ENCODE measurements around the gene STEAP1B. TPM values are rescaled to one million over a fixed set of nuclear protein-coding genes. Genes with fewer than 3 reads are reported as not detected.

Gene STEAP1B
- total RNA-seq, 2 experiments from 2014 or later, result not detected

DNA sequence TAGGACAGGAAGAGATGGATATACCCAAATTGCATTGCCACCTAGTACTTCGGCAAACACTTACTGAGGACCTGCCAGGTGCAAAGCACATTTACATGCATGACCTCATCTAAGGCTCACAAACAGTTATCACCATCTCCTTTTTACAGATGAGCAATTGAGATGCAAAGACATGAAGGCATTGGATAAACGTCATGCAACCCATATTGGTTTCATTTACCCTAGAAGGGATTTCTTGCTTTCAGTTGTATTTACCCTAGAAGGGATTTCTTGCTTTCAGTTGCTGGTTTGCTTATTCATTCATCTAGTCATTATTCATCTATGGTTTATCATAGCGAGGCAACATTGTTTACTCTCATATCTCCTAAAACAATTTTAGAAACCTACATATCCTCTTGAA, 52.2 kb downstream of the STEAP1B start:
- intact Hi-C loops (cut with micrococcal nuclease), result no loop called here
- DNase-seq (no peak), ATAC-seq (peak; percentile 79)
- Mint-ChIP-seq H3K36me3 (ENCODE audit: low read depth) (no peaks in the 10 kb centered on the region), H3K9me3 (no peaks in the 10 kb centered on the region), H3K27me3 (peaks cover 25% of the 10 kb centered on the region), H3K27ac (no peak overlapping the region), H3K4me3 (no peak overlapping the region), H3K4me1 (ENCODE audit: low read depth) (peaks cover 18% of the 10 kb centered on the region)
- CTCF ChIA-PET, result no interaction called here
- TF ChIP-seq, protein P1, sequence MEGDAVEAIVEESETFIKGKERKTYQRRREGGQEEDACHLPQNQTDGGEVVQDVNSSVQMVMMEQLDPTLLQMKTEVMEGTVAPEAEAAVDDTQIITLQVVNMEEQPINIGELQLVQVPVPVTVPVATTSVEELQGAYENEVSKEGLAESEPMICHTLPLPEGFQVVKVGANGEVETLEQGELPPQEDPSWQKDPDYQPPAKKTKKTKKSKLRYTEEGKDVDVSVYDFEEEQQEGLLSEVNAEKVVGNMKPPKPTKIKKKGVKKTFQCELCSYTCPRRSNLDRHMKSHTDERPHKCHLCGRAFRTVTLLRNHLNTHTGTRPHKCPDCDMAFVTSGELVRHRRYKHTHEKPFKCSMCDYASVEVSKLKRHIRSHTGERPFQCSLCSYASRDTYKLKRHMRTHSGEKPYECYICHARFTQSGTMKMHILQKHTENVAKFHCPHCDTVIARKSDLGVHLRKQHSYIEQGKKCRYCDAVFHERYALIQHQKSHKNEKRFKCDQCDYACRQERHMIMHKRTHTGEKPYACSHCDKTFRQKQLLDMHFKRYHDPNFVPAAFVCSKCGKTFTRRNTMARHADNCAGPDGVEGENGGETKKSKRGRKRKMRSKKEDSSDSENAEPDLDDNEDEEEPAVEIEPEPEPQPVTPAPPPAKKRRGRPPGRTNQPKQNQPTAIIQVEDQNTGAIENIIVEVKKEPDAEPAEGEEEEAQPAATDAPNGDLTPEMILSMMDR (IDR thresholded peaks at IDR 0.05), result no peak
- POLR2A ChIA-PET, result no interaction called here

DNA sequence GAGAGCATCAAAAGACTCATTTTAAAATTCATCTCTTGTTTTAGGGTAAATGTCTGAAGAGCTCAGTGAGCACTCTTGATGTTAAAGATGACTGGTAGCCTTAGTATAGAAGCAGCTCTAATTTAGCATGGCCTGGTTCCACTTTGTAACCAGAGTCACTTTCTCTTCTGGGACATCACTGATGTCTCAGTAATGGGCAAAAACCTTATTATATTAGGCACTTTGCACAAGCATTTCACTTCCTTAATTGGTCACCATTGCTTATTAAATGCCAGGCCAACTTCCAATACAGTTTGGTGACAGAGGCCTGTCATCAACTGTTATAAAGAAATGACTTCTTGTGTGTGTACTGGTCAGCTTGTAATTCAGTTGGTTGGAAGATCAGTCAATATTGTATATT, 53.0 kb downstream of the STEAP1B start:
- Mint-ChIP-seq H3K9me3 (no peaks in the 10 kb centered on the region), H3K36me3 (ENCODE audit: low read depth) (no peaks in the 10 kb centered on the region), H3K27ac (no peak overlapping the region), H3K27me3 (peaks cover 18% of the 10 kb centered on the region), H3K4me1 (ENCODE audit: low read depth) (peaks cover 18% of the 10 kb centered on the region), H3K4me3 (no peak overlapping the region)
- DNase-seq (no peak), ATAC-seq (no peak)
- TF ChIP-seq, protein P1 (IDR thresholded peaks at IDR 0.05), result no peak
- CTCF ChIA-PET, result no interaction called here
- intact Hi-C loops (cut with micrococcal nuclease), result no loop called here
- POLR2A ChIA-PET, result no interaction called here

DNA sequence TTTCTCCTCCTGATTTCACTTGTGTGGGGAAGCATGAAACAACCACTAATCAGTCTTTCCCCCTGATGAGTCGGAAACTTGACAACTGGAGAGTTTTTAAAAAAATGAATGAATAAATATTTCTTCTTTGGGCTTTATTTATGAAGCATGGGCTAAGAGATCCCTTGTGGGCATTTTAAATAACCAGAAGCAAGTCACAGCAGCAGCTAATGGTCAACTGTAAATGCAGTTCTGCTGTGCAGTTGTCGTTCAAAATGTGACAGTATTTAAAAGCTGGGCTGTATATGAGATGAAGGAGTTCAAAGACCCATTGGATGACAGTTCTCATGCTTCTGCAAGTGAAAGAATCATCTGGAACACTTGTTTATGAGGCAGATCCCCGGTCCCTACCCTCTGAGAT, 54.1 kb downstream of the STEAP1B start:
- Mint-ChIP-seq H3K27me3 (peaks cover 12% of the 10 kb centered on the region), H3K4me1 (ENCODE audit: low read depth) (peaks cover 18% of the 10 kb centered on the region), H3K27ac (no peak overlapping the region), H3K36me3 (ENCODE audit: low read depth) (no peaks in the 10 kb centered on the region), H3K4me3 (no peak overlapping the region), H3K9me3 (no peaks in the 10 kb centered on the region)
- DNase-seq (no peak), ATAC-seq (no peak)
- TF ChIP-seq, protein P1 (IDR thresholded peaks at IDR 0.05), result no peak
- ChIA-PET POLR2A (no interaction called here), CTCF (interaction anchor here (0.6 to 1.4 kb wide), 2 partner anchors 335 to 337 kb away, joined by 3 read pairs; no protein-coding TSS in a partner anchor)
- intact Hi-C loops (cut with micrococcal nuclease), result no loop called here

DNA sequence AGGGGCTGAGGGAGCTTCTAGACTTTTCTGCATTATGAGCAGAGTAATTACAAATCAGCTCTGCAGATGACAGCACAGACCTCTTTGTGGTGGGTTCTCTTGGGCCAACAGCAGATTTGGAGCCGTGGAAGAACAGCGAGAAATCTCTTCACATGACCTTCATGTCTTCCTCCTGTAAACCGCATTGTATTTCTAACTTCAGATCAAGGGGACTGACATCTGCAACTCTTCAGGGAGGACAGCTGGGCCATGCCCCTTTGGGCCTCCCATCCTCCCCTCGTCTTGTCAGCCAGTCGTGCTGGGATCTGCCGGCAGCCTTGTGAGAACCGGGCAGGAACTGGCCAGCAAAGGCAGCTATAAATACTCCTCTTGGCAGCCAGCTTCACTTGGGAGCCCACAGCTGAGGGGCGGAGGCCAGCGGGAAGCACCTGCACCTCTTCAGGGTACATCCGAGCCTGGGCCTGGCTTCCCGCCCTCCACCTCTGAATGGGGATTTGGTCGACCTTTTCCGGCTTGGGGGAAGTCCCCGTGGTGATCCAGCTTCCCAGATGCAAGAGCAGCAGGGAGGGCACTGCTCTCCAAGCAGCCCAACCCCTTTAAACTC, 54.7 kb downstream of the STEAP1B start:
- TF ChIP-seq, protein P1 (IDR thresholded peaks at IDR 0.05), result no peak
- no peak overlapping the region for H3K4me3 Mint-ChIP-seq
- ATAC-seq (peak; percentile 27), DNase-seq (peak; percentile 9)
- H3K4me1 Mint-ChIP-seq (ENCODE audit: low read depth), result peaks cover 18% of the 10 kb centered on the region
- no peaks in the 10 kb centered on the region for H3K9me3 Mint-ChIP-seq
- H3K27me3 Mint-ChIP-seq, result peaks cover 12% of the 10 kb centered on the region
- ChIA-PET CTCF (interaction anchor here (0.6 to 1.4 kb wide), 3 partner anchors 15 to 336 kb away, joined by 3 read pairs; no protein-coding TSS in a partner anchor), POLR2A (no interaction called here)
- H3K27ac Mint-ChIP-seq, result no peak overlapping the region
- H3K36me3 Mint-ChIP-seq (ENCODE audit: low read depth), result no peaks in the 10 kb centered on the region
- intact Hi-C loops (cut with micrococcal nuclease), result no loop called here

DNA sequence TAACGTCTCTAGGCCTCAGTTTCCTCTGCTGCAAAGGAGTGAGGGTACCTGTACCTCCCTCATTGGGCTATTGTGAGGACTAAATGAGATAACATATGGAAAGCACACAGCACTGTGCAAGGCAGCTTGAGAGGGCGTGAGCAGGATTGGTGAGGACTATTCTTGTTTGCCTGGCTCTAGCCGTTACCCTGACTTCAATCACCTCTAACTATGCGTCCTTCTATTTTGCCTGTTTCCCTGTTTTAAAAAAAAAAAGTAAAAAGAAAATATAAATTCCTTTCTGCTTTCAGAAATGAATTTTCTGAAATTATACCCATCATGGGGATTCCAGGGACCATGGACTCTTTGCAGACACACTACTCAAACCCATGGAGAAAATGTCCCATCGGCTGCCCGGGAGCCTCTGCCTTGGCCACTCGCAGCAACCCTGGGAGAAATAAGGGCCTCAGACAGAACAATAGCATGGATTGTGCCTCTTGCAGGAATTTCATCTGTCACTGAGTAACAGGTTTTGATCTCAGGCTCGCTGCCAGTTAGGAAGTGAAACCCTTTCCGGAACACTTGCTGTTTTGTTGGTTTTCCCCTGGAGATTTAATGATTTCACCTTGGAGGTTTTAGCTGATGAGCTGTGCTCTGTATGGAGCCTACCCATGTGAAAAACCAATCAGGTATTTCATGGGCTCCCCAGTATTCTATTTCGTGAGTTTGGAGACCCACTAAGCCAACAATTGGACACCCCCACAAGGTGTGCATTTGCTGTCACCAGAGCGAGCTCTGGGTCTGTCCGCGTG, 55.6 kb downstream of the STEAP1B start:
- ATAC-seq (no peak), DNase-seq (no peak)
- H3K4me1 Mint-ChIP-seq (ENCODE audit: low read depth), result peaks cover 18% of the 10 kb centered on the region
- ChIA-PET CTCF (interaction anchor here (1.0 kb wide), 1 partner anchor 16 kb away, joined by 3 read pairs; no protein-coding TSS in a partner anchor), POLR2A (no interaction called here)
- no peak overlapping the region for H3K4me3 Mint-ChIP-seq
- TF ChIP-seq, protein P1 (IDR thresholded peaks at IDR 0.05), result no peak
- H3K36me3 Mint-ChIP-seq (ENCODE audit: low read depth), result no peaks in the 10 kb centered on the region
- no peak overlapping the region for H3K27ac Mint-ChIP-seq
- no peaks in the 10 kb centered on the region for H3K9me3 Mint-ChIP-seq
- H3K27me3 Mint-ChIP-seq, result peaks cover 6% of the 10 kb centered on the region
- intact Hi-C loops (cut with micrococcal nuclease), result no loop called here

All from activated CD8-positive, alpha-beta T cell treated with anti-CD3 and anti-CD28 coated beads for 36 hours (primary cell).